ENCODE data around the gene GMDS.
"Not testable (repeated sequence)": the region's sequence is repeated elsewhere in the genome, so short reads cannot be mapped to it uniquely, and the experiment has no call there.

The GMDS gene

GRCh38 chr6:1858196-1858595 lies 387.2 kb downstream of the GMDS start:
- no peak for DNase-seq (ENCODE audit: low spot score)

- no peak for DNase-seq (ENCODE audit: low spot score)
These were observed 389.0 kb downstream of the GMDS start for GRCh38 chr6:1856381-1856780.

DNA sequence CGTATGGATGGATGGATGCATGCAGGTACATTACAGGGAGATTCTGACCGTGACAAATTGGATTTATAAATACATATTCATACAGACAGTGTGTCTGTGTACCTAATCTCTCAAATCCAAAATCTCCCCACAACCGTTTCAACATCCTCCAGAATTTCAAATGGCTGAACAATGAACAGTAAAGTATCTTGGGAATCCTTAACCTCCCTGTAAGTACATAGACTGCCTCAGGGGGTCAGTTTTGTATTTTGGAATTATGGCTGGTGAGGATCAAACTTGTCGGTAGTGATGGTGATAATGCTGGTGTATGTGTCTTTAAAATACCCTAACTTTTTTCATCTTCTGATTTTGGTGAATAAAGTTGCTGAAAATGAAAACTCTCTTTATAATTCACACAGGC lies 389.5 kb downstream of the GMDS start:
- DNase-seq (ENCODE audit: low spot score): no peak

DNA sequence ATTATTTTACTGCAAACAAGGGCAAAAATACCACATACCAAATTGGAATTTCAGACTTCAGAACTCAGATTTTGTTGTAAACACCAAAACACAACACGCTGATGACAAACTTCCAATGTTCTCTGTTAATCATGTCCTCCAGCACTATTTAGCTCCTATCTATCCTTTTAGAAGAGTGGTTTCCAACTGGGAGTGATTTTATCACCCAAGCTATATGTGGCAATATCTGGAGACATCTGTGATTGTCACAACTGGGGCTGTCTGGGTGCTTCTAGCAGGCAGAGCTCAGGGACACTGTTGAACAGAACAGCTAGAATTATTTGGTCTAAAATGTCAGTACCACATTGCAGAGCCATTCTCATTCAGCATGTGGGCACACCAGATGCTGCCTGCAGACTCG lies 391.1 kb downstream of the GMDS start:
- no peak for DNase-seq (ENCODE audit: low spot score)

GRCh38 chr6:1853761-1854160 lies 391.6 kb downstream of the GMDS start:
- no peak for DNase-seq (ENCODE audit: low spot score)

DNA sequence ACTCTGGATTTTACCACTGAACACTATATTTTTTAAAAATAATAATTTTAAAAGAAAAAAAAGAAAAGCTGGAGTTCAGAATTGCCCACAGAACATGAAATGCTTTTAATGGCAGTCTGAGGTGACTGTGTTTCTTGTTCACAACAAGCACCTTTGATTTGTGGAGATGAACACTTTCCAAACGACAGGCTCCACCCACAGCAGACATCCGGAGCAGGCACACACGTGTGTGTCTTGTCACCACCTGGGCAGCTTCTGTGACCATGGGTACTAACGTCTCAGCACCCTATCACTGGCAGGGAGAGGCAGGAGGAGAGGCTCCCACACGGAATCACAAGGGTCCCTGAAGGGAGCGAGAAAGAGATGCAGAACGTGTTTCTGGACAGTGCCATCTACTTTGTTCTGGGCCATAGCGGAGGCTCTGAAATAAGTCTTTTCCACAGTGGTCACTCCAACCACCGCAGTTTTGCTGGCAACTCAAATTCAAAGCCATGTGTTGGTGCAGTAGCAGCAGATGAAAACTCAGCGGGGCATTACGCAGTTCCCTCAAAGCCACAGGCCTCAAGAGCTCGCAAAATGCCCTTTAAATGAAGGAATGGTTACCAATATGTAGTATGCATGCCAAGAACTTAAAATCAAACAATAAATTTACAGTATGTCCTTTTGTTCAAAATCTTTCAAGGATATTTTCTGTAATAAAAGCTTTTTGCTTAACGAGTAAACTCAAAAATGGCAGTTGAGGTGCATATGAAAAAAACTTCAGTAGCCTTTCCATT lies 393.5 kb downstream of the GMDS start:
- no peak for DNase-seq (ENCODE audit: low spot score)

DNA sequence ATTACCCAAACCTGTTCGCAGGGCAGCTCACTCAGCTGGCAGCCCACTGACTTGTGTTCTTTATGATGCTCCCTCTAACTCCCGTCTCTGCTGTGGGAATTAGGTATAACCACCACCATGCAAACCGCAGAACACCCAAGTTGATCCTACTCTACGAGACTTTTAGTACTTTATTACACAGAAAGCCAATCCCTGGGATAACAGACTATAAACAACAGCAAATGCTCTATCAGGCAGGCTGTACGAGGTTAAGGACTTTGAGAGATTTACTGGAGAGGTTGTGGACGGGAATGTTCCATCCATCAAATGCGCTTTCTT lies 394.6 kb downstream of the GMDS start:
- no peak for DNase-seq (ENCODE audit: low spot score)

- DNase-seq (ENCODE audit: low spot score): no peak
These were observed 395.1 kb downstream of the GMDS start for GRCh38 chr6:1850121-1850839.

DNA sequence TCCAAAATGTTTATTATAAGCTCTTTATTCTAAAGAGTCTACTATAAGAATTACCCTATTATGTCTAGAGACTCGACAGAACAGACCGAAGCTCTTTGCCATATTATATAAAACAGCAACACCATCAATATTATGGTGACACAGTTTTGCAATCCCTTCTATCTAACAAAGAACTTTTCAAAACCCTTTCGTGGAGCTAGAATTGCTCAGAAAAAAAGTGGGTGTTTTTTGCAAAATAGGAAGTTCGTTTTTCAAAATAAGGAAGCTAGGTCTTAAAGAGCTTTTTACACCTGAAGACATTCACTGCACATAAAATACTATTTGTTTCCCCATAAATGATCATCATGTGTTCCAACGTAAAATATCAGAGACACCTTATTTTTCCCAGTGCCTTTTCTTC lies 395.7 kb downstream of the GMDS start:
- no peak for DNase-seq (ENCODE audit: low spot score)

DNA sequence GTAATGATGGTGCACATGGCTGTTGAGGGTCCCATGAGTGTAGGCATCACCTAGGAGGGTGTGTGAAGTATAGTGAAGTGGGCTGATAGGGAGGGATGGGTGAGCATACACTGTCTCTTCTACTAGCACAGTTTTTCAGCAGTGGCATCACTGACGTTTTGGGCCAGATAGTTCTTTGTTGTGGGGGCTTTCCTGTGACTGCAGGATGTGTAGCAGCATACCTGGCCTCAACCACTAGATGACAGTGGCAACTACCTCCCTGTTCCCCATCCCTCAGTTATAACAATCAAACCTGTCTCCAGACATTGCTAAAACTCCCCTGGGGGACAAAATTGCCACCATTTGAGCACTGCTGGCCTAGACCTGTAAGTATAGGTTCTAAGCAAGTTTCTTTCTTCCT lies 396.7 kb downstream of the GMDS start:
- no peak for DNase-seq (ENCODE audit: low spot score)

GRCh38 chr6:1846611-1847010 lies 398.8 kb downstream of the GMDS start:
- DNase-seq (ENCODE audit: low spot score): no peak

DNA sequence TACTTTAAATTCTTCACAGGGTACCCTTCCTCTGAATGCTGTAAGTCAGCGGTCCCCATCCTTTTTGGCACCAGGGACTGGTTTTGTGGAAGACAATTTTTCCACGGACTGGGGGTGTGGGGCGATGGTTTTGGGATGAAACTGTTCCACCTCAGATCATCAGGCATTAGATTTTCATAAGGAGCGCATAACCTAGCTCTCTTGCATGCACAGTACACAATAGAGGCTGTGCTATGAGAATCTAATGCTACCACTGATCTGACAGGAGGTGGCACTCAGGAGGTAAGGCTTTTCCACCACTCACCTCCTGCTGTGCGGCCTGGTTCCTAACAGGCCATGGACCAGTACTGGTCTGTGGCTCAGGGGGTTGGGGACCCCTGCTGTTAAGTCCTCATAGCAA lies 399.9 kb downstream of the GMDS start:
- DNase-seq (ENCODE audit: low spot score): not testable (repeated sequence)

- no peak for DNase-seq (ENCODE audit: low spot score)
These were observed 403.1 kb downstream of the GMDS start for GRCh38 chr6:1842334-1842733.

GRCh38 chr6:1841136-1841535 lies 404.3 kb downstream of the GMDS start:
- no peak for DNase-seq (ENCODE audit: low spot score)

GRCh38 chr6:1840491-1841121 lies 404.8 kb downstream of the GMDS start:
- DNase-seq (ENCODE audit: low spot score): no peak

- DNase-seq (ENCODE audit: low spot score): no peak
These were observed 406.0 kb downstream of the GMDS start for GRCh38 chr6:1839361-1839760.

DNA sequence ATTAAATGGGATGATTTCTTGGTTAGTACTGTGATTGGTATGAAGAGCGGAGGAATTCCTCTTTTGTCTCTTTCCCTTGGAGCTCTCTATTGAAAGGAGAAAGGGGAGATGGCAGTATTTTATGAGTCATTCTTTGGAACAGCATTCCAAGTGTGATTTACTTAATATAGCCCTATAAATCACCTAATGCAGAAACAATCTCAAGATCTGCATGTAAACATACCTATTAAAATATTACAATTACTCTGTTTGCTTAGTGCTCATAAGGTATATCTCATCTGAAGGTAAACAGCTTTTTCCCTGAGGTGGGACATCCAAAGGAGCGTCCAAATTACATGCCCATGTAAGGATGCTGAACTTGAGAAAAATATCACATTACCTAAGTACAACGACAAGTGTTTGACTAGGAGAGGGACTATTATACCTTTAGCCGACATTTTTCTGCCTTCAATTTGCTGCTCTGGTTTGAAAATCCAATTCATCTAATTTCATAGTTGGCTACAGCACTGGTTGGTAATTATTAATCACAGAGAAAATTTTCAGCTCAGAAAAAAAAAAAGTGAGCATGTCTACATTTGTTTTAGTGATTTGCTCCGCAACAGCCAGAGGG lies 406.7 kb downstream of the GMDS start:
- no peak for DNase-seq (ENCODE audit: low spot score)

- no peak for DNase-seq (ENCODE audit: low spot score)
These were observed 407.6 kb downstream of the GMDS start for GRCh38 chr6:1837826-1838225.

- no peak for DNase-seq (ENCODE audit: low spot score)
These were observed 408.7 kb downstream of the GMDS start for GRCh38 chr6:1836690-1837089.

DNA sequence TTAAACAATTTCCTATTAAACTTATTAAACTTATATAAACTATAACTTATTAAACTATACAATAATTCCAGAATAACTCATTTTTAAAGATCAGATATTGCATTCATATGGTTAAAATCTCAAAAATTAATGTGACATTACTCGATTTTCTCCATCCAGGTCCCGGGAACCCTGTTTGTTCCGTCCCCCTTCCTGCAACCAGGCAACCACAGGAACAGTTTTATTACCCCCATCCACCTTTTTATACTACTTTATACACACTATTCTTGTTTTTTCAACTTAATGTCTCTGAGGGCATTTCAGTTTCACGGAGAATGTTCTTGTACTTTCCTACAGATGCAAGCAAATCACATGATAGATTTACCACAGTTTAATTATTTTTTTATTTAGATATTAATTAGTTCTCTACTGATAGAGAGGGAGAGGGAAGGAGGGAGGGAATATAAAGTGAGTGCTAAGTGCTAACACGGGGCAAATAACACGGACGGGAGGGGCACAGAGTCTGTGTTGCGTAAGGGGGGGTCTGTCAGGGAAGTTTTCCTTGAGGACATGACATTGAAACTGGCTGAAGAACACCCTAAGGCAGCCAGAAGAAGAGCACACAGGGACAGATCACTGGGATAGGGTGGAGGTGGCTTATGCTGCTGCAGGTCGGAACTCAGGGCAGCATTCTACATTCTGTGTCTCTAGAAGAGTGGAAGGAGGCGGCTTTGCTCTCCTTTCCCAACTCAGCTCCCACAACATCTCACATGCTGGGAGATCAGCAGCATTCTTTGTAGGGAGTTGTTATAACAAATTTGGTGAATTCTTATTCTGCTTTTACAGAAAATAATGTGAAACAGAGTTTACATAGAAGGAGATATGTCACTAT lies 410.5 kb downstream of the GMDS start:
- DNase-seq (ENCODE audit: low spot score): no peak

DNA sequence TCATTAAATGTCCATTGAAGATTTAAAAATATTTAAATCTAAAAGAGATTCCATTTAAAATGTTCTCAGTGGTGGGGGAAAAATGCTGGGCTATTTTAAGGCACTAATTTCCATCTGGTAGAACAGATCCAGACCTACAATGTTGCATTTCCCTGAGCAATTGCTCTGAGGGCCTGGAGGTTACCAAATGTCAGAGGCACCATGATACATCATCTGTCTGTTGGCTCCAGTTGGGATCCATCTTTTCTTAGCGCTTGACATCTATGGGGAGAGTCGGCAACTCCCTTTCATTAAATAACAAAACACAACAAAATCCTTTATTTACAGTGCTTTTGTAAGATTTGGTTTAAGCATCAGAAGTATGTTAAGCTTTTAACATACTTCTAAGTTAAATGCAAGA lies 411.2 kb downstream of the GMDS start:
- DNase-seq (ENCODE audit: low spot score): no peak
